HUES48 (cell line): ENCODE measurements around the gene MROH2A.

Source experiments
- H3K27ac ChIP-seq: one replicate; pipeline ENCODE4 v1.7.0; 2013; ENCODE audit warnings: low read depth, low read length, inconsistent platforms
- H3K27me3 ChIP-seq: 2 replicates; pipeline ENCODE4 v1.6.1; 2013; ENCODE audit warnings: mild to moderate bottlenecking, low read length; ENCODE audit not compliant: control insufficient read depth, insufficient read depth
- H3K36me3 ChIP-seq: 2 replicates; pipeline ENCODE4 v1.6.1; 2013; ENCODE audit warnings: low read length; ENCODE audit not compliant: control insufficient read depth, insufficient read depth
- H3K4me1 ChIP-seq: 2 replicates; pipeline ENCODE4 v1.6.1; 2013; ENCODE audit warnings: mild to moderate bottlenecking, low read length; ENCODE audit not compliant: control insufficient read depth, insufficient read depth
- H3K4me3 ChIP-seq: 2 replicates; pipeline ENCODE4 v1.5.1; 2013; ENCODE audit warnings: mild to moderate bottlenecking, low read depth, low read length
- H3K9ac ChIP-seq: 2 replicates; pipeline ENCODE4 v1.6.1; 2013; ENCODE audit warnings: mild to moderate bottlenecking, low read depth, low read length, moderate library complexity
- H3K9me3 ChIP-seq: 2 replicates; pipeline ENCODE4 v1.6.1; 2013; ENCODE audit warnings: low read length; ENCODE audit not compliant: control insufficient read depth, insufficient read depth

Gene MROH2A

DNA sequence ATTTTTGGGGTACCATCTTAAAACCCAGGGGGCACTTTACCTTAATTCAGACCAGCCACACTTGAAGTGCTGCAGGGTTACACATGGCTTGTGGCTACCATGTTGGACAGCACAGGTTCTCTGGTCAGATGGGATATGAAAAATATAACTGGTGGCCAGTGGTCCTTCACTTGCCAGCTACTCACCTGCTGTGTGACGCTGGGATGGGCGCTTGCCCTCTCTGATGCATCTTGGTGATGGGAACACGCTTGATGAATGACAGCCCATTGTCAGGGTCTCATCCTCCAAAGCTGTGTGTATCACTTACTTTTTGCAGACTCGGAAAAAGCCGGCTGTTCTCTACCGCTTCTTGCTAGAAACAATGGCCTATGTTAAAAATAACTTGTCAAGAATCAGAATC lies 53.7 kb downstream of the MROH2A start:
- Histone ChIP-seq H3K27me3 (no peaks in the 10 kb centered on the region), H3K4me1 (peaks cover 4% of the 10 kb centered on the region; the same call in 1 of the 2 replicates), H3K36me3 (peaks cover 31% of the 10 kb centered on the region), H3K27ac (no peak overlapping the region), H3K9me3 (no peaks in the 10 kb centered on the region), H3K4me3 (no peak overlapping the region), H3K9ac (no peak overlapping the region)

DNA sequence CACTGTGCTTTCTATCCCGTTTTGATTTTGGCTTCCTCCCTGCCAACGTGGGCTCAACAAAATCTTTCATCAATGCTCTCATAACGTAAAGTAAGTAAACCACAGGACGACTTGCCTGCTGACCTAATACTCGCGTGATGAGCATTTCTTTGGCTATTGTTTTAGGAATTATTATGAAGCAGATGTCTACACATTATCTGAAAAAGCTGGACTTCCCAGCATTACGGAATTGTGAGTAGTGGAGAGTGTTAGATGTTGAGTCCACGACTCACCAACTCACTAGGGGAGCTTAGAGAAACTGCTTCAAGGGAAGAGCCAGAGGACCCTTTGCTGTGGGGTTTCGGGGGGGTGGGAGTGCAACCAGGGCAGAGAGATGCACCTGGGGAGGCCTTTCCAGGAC lies 54.3 kb downstream of the MROH2A start:
- H3K36me3 ChIP-seq: peaks cover 34% of the 10 kb centered on the region
- H3K27ac ChIP-seq: no peak overlapping the region
- no peaks in the 10 kb centered on the region for H3K27me3 ChIP-seq
- H3K9me3 ChIP-seq: no peaks in the 10 kb centered on the region
- peaks cover 4% of the 10 kb centered on the region; the same call in 1 of the 2 replicates for H3K4me1 ChIP-seq
- H3K9ac ChIP-seq: no peak overlapping the region
- H3K4me3 ChIP-seq: no peak overlapping the region

DNA sequence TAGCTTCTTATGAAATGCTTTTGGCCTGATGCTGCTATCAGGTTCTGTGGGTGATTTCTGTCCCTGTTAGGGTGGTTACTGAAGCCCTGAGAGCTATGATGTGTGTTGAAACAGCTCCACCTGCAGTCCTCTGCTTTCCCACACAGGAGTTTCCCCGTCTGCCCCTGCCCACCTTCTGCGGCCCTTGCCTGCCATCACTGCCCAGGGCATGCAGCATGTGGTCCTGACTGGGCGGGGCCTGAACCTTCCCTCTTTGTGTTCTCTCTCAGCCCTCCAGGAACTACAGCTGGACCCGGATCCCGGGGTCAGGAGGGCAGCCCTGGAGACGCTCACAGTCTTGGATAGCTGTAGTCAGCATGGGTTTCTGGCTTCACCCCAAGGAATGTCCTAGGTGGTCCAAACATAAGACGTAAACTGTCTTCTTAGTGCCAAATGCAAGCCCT lies 54.8 kb downstream of the MROH2A start:
- Histone ChIP-seq H3K9me3 (no peaks in the 10 kb centered on the region), H3K27me3 (no peaks in the 10 kb centered on the region), H3K9ac (no peak overlapping the region), H3K27ac (no peak overlapping the region), H3K4me1 (peaks cover 4% of the 10 kb centered on the region; the same call in 1 of the 2 replicates), H3K4me3 (no peak overlapping the region), H3K36me3 (peaks cover 39% of the 10 kb centered on the region)

DNA sequence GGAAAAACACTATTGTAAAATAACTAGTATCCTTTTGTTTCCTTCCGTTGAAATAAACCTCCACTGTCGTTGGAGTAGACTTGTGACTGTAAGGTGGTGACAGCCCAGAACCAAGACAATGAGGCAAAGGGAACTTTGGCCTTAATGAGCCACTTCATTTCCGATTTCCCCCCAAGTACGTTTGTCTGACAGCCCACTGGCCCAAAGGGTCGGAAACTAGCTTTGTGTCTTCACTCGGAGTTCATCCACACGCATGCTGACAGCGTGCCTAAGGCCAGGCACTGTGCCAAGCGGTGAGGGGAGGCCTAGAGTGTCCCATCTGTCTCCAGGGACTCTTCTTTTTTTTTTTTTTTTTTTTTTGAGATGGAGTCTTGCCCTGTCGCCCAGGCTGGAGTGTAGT lies 55.2 kb downstream of the MROH2A start:
- Histone ChIP-seq H3K9me3 (no peaks in the 10 kb centered on the region), H3K4me1 (peaks cover 4% of the 10 kb centered on the region; the same call in 1 of the 2 replicates), H3K27ac (no peak overlapping the region), H3K9ac (no peak overlapping the region), H3K4me3 (no peak overlapping the region), H3K27me3 (no peaks in the 10 kb centered on the region), H3K36me3 (peaks cover 43% of the 10 kb centered on the region)

DNA sequence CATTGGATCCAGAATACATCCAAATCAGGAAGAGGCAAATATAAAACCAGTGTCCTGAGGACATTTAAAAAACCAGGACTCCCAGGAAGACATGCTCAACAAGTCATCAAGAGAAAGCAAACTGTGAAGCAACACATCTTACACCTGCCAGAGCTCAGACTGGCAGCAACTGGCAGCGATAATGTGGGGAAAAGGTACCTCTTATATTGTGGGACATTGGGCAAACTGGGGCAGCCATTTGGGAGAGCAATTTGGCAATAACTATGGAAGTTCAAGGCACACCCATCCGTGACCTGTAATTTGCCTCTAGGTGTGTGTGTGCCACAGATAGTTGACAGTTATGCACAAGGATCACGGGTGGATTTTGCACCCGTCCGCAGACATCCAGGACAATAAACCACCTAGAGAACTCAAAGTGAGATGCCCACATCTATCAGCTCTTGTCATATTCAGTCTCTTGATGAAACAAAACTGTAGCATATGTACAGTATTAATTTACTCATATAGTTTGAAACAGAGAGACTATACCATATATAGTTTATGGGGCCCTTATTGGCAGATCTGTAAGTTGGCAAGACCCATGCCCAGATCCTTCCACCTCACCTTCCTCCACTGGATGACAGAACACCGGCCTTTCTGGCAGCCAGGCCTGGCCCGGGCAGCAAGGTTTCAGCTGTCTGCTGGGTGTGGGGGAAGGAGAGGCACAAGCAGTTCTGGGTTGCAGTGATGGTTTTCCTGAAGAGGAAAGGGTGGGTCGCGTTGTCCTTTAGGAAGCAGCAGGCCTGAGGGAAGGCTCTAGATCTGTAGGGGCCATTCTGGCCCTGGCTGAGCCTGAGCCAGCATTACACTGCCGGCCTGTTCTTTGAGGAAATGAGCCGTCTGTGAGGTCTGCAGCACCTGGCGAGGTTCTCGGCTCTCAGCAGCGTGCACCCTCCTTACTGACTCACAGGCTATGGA lies 57.4 kb downstream of the MROH2A start:
- Histone ChIP-seq H3K9me3 (no peaks in the 10 kb centered on the region), H3K36me3 (peaks cover 65% of the 10 kb centered on the region), H3K27ac (no peak overlapping the region), H3K4me3 (no peak overlapping the region), H3K27me3 (no peaks in the 10 kb centered on the region), H3K9ac (no peak overlapping the region), H3K4me1 (peaks cover 4% of the 10 kb centered on the region; the same call in 1 of the 2 replicates)

DNA sequence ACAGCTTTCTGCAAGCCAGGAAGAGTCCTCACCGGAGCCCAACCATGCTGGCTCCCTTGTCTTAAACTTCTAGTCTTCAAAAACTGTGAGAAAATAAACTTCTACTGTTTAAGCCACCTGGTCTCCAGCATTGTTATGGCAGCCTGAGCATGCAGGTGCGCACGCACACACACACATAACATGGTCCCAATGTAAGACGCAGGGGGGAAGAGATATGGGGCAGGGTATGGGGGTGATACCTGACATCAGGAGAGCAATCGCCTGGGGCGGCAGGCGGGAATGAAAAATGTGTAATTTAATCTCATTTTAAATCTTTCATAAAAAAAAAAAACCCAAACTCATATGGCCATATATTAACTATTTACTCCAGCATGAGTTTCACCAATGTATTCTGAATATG lies 58.2 kb downstream of the MROH2A start:
- H3K36me3 ChIP-seq: peaks cover 74% of the 10 kb centered on the region
- H3K4me1 ChIP-seq: peaks cover 4% of the 10 kb centered on the region; the same call in 1 of the 2 replicates
- H3K9me3 ChIP-seq: no peaks in the 10 kb centered on the region
- H3K27ac ChIP-seq: no peak overlapping the region
- H3K4me3 ChIP-seq: no peak overlapping the region
- H3K9ac ChIP-seq: no peak overlapping the region
- no peaks in the 10 kb centered on the region for H3K27me3 ChIP-seq

DNA sequence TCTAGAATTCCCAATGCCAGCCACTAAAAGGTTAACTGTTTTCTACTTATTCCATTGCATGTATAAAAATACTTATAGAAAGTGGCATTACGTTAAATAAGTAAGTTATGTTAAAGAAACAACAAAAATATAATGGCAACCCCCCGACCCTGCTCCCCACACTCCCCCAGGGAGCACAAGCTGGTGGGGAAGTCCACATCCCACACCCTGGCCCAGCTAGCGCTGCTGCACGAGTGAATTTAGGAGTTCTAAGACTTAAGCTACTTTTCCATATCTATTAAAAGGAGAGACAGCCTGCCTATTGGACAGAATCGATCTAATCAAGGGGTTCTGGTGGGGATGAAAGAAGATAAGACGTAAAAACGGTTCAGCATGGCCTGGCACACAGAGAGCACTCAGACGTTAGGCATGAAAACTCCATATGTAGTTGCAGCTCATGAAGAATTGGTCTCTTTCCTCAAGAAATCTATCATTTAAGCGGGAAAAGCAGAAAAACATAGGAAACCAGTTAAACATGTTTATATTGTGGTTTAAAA lies 59.6 kb downstream of the MROH2A start:
- Histone ChIP-seq H3K27me3 (no peaks in the 10 kb centered on the region), H3K27ac (no peak overlapping the region), H3K36me3 (peaks cover 88% of the 10 kb centered on the region), H3K4me3 (no peak overlapping the region), H3K4me1 (peaks cover 4% of the 10 kb centered on the region; the same call in 1 of the 2 replicates), H3K9ac (no peak overlapping the region), H3K9me3 (no peaks in the 10 kb centered on the region)

DNA sequence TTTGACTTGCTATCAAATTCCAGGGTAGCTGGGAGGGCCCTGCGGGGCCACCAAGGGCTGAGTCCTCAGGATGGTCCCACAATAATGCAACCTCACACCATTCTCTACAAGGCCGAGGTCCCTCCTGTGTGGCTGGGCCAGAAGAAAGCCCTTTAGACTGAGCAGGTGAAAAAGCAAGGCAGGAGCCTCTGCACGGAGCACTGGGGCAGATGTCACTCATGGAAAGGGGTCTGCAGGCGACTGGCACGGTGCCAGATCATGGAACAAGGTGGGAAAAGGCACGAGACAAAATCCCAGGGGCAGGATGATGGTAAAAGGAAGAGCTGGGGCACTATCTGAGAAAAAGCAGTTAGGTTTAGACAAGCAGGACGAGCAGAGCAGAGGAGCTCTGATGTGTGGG lies 60.1 kb downstream of the MROH2A start:
- Histone ChIP-seq H3K27ac (no peak overlapping the region), H3K36me3 (peaks cover 92% of the 10 kb centered on the region), H3K9me3 (no peaks in the 10 kb centered on the region), H3K4me1 (peaks cover 1% of the 10 kb centered on the region; the same call in 1 of the 2 replicates), H3K27me3 (no peaks in the 10 kb centered on the region), H3K9ac (no peak overlapping the region), H3K4me3 (no peak overlapping the region)

DNA sequence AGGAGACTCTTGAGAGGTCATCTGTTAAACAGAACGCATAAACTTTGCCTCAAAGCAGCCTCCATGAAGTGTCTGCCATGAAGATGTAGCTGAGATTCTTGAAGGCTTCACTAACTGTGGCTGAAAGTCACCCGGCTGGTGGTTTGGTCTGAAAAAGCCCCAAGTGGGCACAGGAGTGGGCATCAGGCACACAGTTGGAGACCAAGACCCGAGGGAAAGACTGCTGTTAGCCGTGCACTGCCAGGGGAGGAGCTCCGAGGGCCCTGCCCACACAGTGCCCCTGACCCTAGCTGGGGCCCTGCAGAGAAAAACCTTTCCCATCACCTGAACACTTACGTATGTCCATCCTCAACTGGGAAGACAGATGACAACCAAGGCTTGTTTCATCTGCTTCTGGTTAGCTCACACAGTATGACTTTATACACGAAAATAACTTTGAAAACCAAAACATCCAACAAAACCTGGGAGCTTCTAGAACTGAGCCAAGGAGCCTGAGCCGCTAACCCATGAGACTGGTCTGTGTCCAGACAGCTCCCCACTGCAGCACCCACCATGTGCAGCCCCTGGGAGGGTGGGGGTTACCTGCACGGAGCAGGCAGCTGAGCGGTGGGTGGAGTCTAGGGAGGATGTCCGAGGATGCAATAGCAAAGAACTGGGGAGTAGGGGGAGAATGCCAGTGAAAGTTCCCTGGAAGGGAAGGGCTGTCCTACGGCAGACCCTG lies 60.8 kb downstream of the MROH2A start:
- Histone ChIP-seq H3K9ac (no peak overlapping the region), H3K4me3 (no peak overlapping the region), H3K36me3 (peaks cover 98% of the 10 kb centered on the region)

DNA sequence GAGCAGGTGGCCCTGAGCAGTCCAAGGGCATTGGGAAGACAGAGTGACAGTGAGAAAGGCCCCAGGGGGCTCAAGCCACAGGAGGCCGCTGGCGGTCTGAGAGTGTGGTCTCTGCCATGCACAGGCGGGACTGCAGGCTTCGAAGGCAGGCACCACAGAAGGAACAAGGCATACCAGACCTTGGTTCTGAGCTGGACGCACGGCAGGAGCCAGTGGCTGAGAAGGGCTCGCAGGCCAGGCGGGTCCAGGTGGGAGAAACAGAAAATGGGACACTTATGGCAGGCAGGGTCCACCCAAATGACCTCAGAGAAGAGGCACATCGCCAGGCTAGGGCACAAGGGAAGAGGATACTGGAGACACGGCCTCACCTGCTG lies 61.3 kb downstream of the MROH2A start:
- H3K4me1 ChIP-seq: no peaks in the 10 kb centered on the region
- no peak overlapping the region for H3K9ac ChIP-seq
- peaks cover 98% of the 10 kb centered on the region for H3K36me3 ChIP-seq
- H3K4me3 ChIP-seq: no peak overlapping the region
- H3K9me3 ChIP-seq: no peaks in the 10 kb centered on the region
- H3K27ac ChIP-seq: no peak overlapping the region
- H3K27me3 ChIP-seq: no peaks in the 10 kb centered on the region

More for the DNA sequence above, 60.8 kb downstream of the MROH2A start:
- H3K9me3 ChIP-seq: no peaks in the 10 kb centered on the region
- H3K27ac ChIP-seq: no peak overlapping the region
- H3K27me3 ChIP-seq: no peaks in the 10 kb centered on the region
- no peaks in the 10 kb centered on the region for H3K4me1 ChIP-seq
